Stomach smooth muscle (tissue), 2 donors: ENCODE results near the gene MIS12.

ENCODE experiments used
- H3K27ac ChIP-seq: one replicate; pipeline ENCODE4 v1.7.0; 2013; ENCODE audit warnings: mild to moderate bottlenecking, low read length, inconsistent platforms
- H3K27me3 ChIP-seq, 2 donors: one replicate each; pipeline ENCODE4 v1.7.0; 2013; ENCODE audit warnings: low read length in 2 of 2; ENCODE audit not compliant: insufficient read depth in 2 of 2, control insufficient read depth in 1 of 2
- H3K36me3 ChIP-seq, 2 donors: one replicate each; pipeline ENCODE4 v1.7.0; 2013; ENCODE audit warnings: low read length in 2 of 2; ENCODE audit not compliant: control insufficient read depth in 2 of 2, insufficient read depth in 2 of 2
- H3K4me1 ChIP-seq: one replicate; pipeline ENCODE4 v1.7.0; 2013; ENCODE audit warnings: low read length; ENCODE audit not compliant: control insufficient read depth, insufficient read depth
- H3K4me3 ChIP-seq, 2 donors: one replicate each; pipeline ENCODE4 v1.7.0; 2013; ENCODE audit warnings: low read length in 2 of 2
- H3K9ac ChIP-seq, 2 donors: one replicate each; pipeline ENCODE4 v1.7.0; 2013; ENCODE audit warnings: low read length in 2 of 2, mild to moderate bottlenecking in 1 of 2
- H3K9me3 ChIP-seq, 2 donors: one replicate each; pipeline ENCODE4 v1.7.0; 2013; ENCODE audit warnings: low read length in 2 of 2; ENCODE audit not compliant: control insufficient read depth in 2 of 2
- donor health status: healthy.
- donor health status: Pancreatic carcinoma.

The MIS12 gene

DNA sequence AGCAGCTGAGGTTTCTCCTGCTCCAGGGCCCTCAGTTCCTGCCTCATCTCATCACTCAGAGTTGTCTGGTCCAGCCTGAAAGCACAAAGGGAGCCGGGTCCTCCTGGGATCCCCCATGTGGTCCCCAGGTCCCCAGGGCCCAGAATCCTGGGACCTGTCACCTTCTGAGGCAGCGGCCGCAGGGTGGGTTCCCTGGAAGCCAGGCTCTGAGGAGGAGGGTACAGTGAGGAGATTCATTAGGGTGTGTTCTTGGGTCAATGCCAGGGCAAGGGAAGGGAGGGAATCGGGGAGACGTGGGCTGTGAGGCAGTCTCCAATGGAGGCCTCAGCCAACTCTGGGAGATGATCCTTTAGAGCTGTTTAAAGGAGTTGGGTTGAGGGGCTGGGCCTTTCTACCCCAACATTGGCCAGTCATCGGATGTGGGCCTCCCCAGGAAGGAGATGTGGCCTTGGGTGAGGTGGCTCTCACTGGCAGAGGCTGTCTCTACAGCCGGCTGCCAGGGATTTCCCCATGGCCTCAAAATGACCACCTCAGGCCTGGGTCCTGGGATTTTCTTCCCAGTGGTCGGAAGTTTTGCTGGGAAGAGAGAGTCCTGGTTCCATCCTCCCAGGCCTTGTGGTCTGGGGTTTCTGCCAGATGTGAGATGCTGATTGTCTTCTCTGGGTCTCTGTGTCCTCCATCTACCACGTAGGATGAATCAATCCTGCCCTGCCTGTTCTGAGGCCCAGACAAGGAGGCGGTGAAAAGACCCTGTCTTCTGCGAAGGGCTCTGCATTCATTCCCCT is 50.7 kb downstream of the MIS12 start:
- Histone ChIP-seq H3K9me3 (no peaks in the 10 kb centered on the region), H3K27ac (no peak overlapping the region), H3K36me3 (peaks cover 0 to 2% of the 10 kb centered on the region in 2 donors), H3K27me3 (no peaks in the 10 kb centered on the region), H3K4me3 (no peak overlapping the region), H3K9ac (no peak overlapping the region), H3K4me1 (no peaks in the 10 kb centered on the region)

DNA sequence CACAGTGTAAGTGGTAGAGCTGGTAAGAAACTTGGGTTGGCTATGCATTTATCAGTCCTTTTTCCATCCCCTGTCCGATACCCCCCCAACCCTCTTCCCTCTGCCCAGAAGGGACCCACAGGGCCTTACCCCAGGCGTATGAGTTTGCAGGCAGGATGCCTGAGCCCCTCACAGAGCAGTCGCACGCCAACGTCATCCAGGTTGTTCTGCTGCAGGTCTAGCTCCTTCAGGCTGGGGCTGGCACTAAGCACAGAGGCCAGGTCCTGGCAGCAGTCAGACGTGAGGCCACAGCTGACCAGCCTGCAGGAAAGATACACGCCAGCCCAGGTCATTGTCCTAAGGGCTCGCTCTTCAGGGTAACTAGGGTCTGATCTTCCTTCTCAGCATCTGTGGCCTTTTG is 52.9 kb downstream of the MIS12 start:
- no peak overlapping the region for H3K27ac ChIP-seq
- H3K36me3 ChIP-seq, result peaks cover 0 to 2% of the 10 kb centered on the region in 2 donors
- no peak overlapping the region for H3K4me3 ChIP-seq
- no peak overlapping the region for H3K9ac ChIP-seq
- no peaks in the 10 kb centered on the region for H3K9me3 ChIP-seq
- no peaks in the 10 kb centered on the region for H3K4me1 ChIP-seq
- no peaks in the 10 kb centered on the region for H3K27me3 ChIP-seq

DNA sequence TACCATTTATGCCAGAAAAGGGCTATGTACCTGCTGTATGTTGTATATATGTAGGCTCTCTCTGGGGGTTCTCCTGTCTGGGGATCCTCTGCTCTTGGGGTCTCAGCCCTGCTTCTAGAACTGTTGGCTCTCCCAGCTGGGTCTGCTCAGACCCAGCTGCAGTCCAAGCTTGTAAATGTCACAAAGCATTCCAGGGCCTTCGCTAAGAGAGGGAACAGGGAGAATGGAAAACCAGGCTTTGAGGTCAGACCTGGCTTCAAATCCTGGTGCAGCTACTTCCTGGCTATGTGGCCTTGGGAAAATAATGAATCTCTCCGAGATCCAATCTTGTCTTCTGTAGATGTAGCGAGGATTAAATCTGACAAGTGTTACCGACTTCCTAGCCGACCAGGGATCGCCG is 54.0 kb downstream of the MIS12 start:
- Histone ChIP-seq H3K9me3 (no peaks in the 10 kb centered on the region), H3K36me3 (peaks cover 0 to 2% of the 10 kb centered on the region in 2 donors), H3K9ac (no peak overlapping the region), H3K27me3 (no peaks in the 10 kb centered on the region), H3K4me1 (no peaks in the 10 kb centered on the region), H3K4me3 (no peak overlapping the region), H3K27ac (no peak overlapping the region)
